Measurements from ENCODE around the gene KIF15. TPM values are rescaled to one million over a fixed set of nuclear protein-coding genes. Genes with fewer than 3 reads are reported as not detected.
"Not testable (repeated sequence)": the region's sequence is repeated elsewhere in the genome, so short reads cannot be mapped to it uniquely, and the experiment has no call there.

The KIF15 gene
- polyA plus RNA-seq (ENCODE audit: insufficient read length) = 9.2 TPM

DNA sequence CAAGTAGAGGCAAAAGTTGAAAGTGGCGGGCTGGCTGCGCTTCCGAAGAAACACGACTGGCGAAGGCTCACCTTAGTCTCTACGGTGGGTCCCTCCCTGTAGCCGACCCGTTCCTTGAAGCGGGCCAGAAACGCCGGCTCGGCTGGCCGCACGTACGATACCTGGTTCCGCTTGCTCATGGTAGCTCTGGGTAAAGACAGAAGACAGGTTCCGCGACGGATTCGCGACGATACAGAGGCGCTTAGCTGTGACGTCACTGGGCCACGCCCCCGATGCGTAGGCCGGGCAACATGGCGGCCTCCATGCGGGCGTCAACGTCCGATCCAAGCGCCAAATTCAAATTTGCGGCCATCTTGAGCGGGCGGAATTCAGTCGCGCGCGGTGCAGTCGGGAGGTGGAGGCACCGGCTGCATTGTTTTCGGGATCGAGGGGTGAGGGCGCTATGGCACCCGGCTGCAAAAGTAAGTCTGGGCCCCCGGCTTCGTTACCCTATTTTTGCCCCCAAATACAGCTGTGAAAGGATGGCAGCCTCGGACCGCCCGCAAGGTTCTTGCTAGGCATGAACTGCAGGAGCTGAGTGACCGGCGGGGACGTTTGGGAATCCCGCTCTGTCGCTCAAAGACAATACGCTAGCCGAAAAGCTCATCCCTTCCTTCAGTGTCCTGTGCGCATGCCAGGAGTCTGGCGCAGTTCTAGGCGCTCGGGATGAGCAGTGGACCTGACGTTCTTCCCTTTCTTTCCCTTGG lies at the start of gene KIF15, which contains the start of gene KIAA1143:
KIF15 (plus strand) TSS at position 371 of the 746 bp plus-strand sequence; CDS start at position 443, 72 bp downstream.
KIAA1143 (minus strand) TSS at position 196 of the 746 bp plus-strand sequence; CDS start at position 179, 17 bp downstream.
- DNase-seq = peak; percentile 98

DNA sequence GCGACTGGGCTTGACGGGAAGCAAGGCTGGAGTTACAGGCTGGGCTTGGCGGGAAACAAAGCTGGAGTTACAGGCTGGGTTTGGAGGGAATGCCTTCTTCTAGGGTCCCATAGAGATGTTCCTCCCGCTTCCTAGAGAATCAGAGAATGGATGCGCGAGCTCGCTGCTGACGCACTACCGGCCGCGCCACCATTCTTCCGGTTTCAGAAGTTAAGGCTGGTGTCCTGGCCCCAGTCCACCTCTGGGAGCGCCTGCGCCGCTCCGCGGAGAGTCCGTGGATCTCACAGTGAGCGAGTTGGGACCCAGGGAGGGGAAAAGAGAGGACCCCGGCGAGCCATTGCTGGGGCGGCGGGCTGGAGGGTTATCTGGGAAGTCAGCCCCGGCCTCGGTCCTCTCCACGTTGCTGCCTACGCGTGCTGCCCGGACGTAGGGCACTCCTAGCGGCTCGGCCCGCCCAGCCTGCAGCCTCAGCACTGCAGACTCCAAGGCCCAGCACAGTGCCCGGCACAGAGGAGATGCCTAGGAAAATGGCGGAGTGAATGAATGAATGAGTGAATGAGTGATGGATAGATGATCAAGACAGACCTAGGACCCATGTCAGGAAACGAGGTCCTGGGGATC lies 49.0 kb upstream of the KIF15 start, which contains the start of gene ZNF502:
ZNF502 (plus strand) TSS at position 206 of the 621 bp plus-strand sequence. CDS start 7,602 bp downstream, outside the sequence.
- peak; percentile 93 for DNase-seq

GRCh38 chr3:44721231-44722102 lies 40.1 kb upstream of the KIF15 start:
- DNase-seq = no peak

- DNase-seq = no peak
Observed at GRCh38 chr3:44722103-44722401, 39.5 kb upstream of the KIF15 start.

DNA sequence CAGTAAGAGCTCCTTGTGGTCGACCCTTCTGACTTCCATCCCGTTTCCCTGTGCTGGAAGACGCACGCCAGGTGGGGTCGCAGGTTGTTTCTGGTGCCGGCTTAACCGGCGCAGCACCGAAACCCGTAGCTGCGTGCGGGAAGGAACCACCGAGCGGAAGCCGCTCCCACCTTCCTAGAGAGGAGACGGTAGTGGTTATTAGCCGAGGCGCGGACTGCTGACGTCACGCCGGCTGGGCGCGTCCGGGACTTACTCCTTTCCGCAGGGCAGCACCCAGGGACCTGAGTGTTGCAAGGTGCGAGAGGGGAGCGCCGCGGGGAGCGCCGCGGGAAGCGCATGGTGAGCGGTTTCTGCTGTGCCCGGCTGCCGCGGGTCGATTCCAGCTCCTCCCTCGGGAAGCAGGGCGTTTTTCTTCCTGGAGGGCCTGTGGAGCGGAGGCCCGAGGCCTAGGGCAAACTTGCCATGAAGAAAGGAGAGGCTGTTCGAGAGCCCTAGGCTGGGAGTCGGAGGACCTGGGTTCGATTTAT lies 32.1 kb upstream of the KIF15 start, which contains the start of gene ZNF501:
ZNF501 (plus strand) TSS at position 252 of the 527 bp plus-strand sequence. CDS start 4,787 bp downstream, outside the sequence.
- DNase-seq = peak; percentile 92

- no peak for DNase-seq
Observed at GRCh38 chr3:44734646-44735168, 26.9 kb upstream of the KIF15 start.

DNA sequence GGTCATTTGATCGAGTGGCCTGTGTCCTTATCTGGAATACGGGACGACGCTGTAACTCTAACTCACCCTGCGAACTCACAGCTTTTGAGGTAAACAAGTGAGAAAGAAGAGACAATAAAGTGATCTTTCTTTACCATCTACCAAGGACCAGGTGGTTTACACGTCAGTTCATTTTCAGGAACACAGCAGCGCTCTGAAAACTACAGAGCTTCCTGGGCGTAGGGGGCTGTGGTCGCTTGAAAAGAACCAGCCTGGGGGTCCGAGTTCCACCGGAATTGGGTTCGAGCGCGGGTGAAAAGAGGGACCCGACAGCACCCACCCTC lies 532 bp upstream of the KIF15 start:
- DNase-seq = no peak

DNA sequence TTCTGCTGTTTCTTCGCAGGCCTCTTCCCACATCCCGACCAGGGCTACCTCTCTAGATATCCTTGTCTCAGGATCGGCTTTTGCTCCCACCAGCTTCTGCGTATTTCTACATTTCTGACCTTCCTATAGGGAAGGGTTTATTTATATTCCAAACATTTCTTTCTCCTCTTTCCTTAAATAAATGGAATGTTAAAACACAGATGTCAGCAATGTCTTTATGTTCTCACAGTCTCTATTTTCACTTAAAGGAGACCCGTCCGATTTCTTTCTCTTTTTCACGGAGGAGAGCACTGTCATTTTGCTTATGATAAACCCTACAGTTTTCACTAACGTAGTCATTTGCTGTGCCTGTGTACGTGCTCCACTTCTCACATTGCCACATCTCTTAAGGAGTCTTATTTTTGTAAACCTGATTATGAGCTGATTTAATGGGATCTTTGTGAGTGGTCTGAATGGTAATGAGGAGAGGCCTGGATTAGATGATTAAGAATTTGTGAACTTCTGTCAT lies 630 bp downstream of the KIF15 start:
- DNase-seq = no peak

DNA sequence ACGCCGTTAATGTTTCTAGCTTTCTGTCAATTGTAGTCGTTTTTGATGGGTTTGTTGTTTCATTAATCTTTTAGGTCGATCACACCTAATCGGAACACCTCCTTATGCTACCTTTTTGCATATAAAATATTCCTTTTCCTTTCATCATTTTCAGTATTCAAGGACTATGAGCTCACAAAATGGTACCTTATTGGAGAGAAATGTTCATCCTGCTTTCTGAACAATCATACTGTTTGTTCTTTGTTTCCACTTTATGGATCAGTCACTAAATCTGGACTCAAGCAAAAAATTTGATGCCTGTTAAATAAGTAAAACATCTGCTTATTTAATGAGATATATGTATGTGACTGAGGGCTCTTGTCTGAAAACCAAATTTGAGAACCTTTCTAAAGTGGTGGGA lies 1.1 kb downstream of the KIF15 start:
- DNase-seq = no peak

GRCh38 chr3:44764248-44764647 lies 2.7 kb downstream of the KIF15 start:
- DNase-seq = no peak

DNA sequence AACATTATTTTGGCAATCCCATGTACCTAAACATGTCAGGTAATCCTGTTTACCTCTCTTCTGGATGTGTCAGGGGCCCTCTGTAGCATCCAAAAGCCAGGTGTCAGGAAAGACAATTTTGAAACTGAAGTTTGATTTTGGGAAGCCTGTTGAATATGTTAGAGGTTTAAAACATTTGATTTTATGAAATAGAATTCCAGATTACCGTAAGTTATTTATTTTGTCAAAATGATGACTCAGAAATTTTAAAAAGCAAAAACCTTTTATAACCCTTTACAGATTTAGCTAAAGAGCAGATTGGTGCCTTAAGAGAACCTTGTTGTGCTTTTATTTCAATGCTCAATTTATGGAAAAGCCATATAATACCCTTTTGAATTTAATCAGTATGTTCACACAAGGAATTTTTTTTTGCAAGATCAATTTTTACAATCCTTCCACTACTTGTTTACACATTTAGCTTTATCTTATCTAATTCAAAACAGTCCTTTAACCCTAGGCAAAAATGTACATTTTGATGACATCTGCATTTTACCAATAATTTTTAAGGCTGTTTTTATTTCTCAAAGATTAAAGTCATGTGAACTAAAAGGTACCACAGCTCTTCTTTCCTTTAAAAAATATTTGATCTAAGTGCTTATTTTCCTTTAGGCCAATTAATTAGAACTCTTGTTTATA lies 10.0 kb downstream of the KIF15 start:
- DNase-seq = no peak

- no peak for DNase-seq
Observed at GRCh38 chr3:44772099-44772442, 10.5 kb downstream of the KIF15 start.

DNA sequence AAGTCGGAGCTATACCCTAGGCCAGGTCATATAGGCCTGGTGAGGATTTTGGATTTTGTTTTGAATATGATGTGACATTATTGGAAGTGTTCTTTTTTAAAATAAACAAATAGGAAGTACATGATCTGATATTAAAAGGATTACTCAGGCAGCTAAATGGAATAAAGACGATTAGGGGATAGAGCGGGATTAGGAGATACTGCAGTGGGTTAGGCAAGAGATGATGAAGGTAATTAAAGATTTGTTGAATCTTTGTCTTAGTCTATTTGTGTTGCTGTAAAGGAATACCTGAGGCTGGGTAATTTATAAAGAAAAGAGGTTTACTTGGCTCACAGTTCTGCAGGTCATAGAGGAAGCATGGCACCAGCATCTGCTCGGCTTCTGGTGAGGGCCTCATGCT lies 21.3 kb downstream of the KIF15 start:
- no peak for DNase-seq

DNA sequence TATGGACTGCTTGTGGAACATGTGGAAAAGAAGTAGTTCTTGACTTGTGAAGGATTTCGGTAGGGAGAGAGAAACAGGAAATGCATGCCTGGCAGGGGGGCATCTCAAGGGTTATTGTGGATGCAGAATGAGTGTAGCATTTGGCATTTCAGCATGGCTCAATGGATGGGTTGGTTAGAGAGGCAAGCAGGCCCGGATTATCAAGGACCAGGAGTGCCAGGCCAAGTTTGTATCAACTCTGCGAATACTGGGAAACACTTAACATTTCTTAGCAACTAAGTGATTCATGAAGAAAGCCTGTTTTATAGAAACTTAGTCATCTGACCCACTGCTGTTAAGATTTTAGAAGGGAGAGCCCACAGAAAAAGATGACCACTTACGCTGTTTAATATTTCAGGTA lies 33.6 kb downstream of the KIF15 start:
- no peak for DNase-seq

GRCh38 chr3:44802011-44802410 lies 40.4 kb downstream of the KIF15 start:
- no peak for DNase-seq

DNA sequence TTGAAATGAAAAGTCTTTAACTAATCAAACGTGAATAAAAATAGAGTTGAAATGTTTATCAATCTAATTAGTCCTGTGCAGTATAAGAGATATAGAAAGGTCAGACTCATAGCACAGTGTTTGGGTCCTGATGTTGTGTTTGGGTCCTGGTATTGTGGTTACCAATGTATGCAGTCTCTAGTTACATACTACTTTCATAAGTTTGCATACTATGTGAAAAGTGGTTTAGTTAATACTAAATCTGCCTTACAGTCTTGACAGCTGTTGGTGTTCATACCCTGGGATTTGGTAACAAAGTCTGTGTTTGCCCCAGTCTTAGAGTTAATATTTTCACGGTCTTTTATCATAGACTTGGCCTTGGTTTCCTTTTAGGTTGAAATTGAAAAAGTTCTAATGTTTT lies 41.7 kb downstream of the KIF15 start:
- DNase-seq = no peak

- no peak for DNase-seq
Observed at GRCh38 chr3:44805960-44806359, 44.4 kb downstream of the KIF15 start.

- no peak for DNase-seq
Observed at GRCh38 chr3:44814751-44815150, 53.2 kb downstream of the KIF15 start.

DNA sequence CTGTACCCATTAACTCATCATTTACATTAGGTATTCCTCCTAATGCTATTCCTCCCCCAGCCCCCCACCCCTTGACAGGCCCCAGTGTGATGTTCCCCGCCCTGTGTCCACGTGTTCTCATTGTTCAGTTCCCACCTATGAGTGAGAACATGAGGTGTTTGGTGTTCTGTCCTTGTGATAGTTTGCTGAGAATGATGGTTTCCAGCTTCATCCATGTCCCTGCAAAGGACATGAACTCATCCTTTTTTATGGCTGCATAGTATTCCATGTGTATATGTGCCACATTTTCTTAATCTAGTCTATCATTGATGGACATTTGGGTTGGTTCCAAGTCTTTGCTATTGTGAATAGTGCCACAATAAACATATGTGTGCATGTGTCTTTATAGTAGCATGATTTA lies 54.7 kb downstream of the KIF15 start:
- not testable (repeated sequence) for DNase-seq

DNA sequence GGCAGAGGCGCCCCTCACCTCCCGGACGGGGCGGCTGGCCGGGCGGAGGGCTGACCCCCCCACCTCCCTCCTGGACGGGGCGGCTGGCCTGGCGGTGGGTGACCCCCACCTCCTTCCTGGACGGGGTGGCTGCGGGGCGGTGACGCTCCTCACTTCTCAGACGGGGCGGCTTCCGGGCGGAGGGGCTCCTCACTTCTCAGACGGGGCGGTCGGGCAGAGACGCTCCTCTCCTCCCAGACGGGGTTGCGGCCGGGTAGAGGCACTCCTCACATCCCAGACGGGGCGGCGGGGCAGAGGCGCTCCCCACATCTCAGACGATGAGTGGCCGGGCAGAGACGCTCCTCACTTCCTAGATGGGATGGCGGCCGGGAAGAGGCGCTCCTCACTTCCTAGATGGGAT lies 59.6 kb downstream of the KIF15 start:
- DNase-seq = not testable (repeated sequence)

- no peak for DNase-seq
Observed at GRCh38 chr3:44825264-44825925, 63.8 kb downstream of the KIF15 start.

All from hindlimb muscle (tissue), 1 donor.